HEK293 (cell line): ENCODE results near the gene GPI.

Experiments
- CTCF ChIA-PET: fragments of 350-600 bp; formaldehyde crosslinking; extraction: SDS; loops from one replicate; lab custom pipeline; 2021; ENCODE audit warnings: antibody characterized with exemption; lab: Yijun Ruan, JAX
- POLR2A ChIA-PET: fragments of 300-600 bp; formaldehyde crosslinking; extraction: SDS; loops from one replicate; lab custom pipeline; 2020; ENCODE audit warnings: antibody characterized with exemption, inconsistent platforms; lab: Yijun Ruan, JAX
- H3K27ac ChIP-seq: fragments of 200-500 bp; sonication (Bioruptor generic); 2 replicates; pipeline ENCODE4 v1.5.1; 2014; ENCODE audit warnings: low read depth, low read length, control low read depth, inconsistent platforms; ENCODE audit errors: extremely low read depth
- H3K36me3 ChIP-seq, 2 experiments: fragments of 200-500 bp in 1 of 2; sonication (Bioruptor generic) in 1 of 2; 1 replicate in 1 of 2; 2 replicates in 1 of 2; pipeline ENCODE4 v1.5.1; 2014 to 2017; ENCODE audit warnings: inconsistent platforms in 2 of 2, low read length in 2 of 2; ENCODE audit not compliant: control insufficient read depth in 2 of 2, insufficient read depth in 1 of 2
- H3K4me1 ChIP-seq: fragments of 200-500 bp; sonication (Bioruptor generic); 2 replicates; pipeline ENCODE4 v1.5.1; 2014; ENCODE audit warnings: mild to moderate bottlenecking, low read length, inconsistent platforms; ENCODE audit not compliant: control insufficient read depth, insufficient read depth
- H3K4me3 ChIP-seq: 2 replicates; pipeline ENCODE4 v1.5.1; 2011; ENCODE audit warnings: low read depth, mild to moderate bottlenecking, control low read depth, low read length, moderate library complexity
- H3K9me3 ChIP-seq: fragments of 200-500 bp; sonication (Bioruptor generic); 2 replicates; pipeline ENCODE4 v1.5.1; 2014; ENCODE audit warnings: low read depth, low read length, inconsistent platforms; ENCODE audit not compliant: control insufficient read depth, insufficient read depth
- BCL6B ChIP-seq: fragments of 450-650 bp; formaldehyde crosslinking; IDR thresholded peaks from 2 replicates; pipeline ENCODE4 v1.5.1; 2017; ENCODE audit warnings: missing biosample characterization, missing genetic modification characterization
- PRDM1 ChIP-seq: fragments of 450-650 bp; formaldehyde crosslinking; IDR thresholded peaks from 2 replicates; pipeline ENCODE4; 2016; ENCODE audit warnings: missing biosample characterization, missing genetic modification characterization
- REST ChIP-seq: fragments of 450-650 bp; formaldehyde crosslinking; IDR thresholded peaks from 2 replicates; pipeline ENCODE4 v1.5.1; 2016; ENCODE audit warnings: missing biosample characterization, missing genetic modification characterization
- SCRT2 ChIP-seq: fragments of 450-650 bp; formaldehyde crosslinking; IDR thresholded peaks from 2 replicates; pipeline ENCODE4 v1.5.1; 2016; ENCODE audit warnings: missing biosample characterization, missing genetic modification characterization
- TCF7L2 ChIP-seq: IDR thresholded peaks from 2 replicates; pipeline ENCODE4 v1.6.1; 2011; ENCODE audit warnings: low read depth, mild to moderate bottlenecking, inconsistent platforms, low read length, moderate library complexity, borderline replicate concordance
- ZFP37 ChIP-seq: fragments of 450-650 bp; formaldehyde crosslinking; IDR thresholded peaks from 2 replicates; pipeline ENCODE4 v1.5.1; 2016; ENCODE audit warnings: missing biosample characterization, missing genetic modification characterization
- ZFP69B ChIP-seq: fragments of 450-650 bp; formaldehyde crosslinking; IDR thresholded peaks from 2 replicates; pipeline ENCODE4 v1.5.1; 2016; ENCODE audit warnings: missing biosample characterization, missing genetic modification characterization
- ZNF214 ChIP-seq: fragments of 450-650 bp; formaldehyde crosslinking; IDR thresholded peaks from 2 replicates; pipeline ENCODE4 v1.5.1; 2017; ENCODE audit warnings: missing biosample characterization, mild to moderate bottlenecking, missing genetic modification characterization, borderline replicate concordance
- ZNF391 ChIP-seq: fragments of 450-650 bp; formaldehyde crosslinking; IDR thresholded peaks from 2 replicates; pipeline ENCODE4 v1.5.1; 2016; ENCODE audit warnings: low read depth, missing biosample characterization, missing genetic modification characterization, borderline replicate concordance
- ZNF488 ChIP-seq: fragments of 450-650 bp; formaldehyde crosslinking; IDR thresholded peaks from 2 replicates; pipeline ENCODE4 v1.5.1; 2016; ENCODE audit warnings: missing biosample characterization, missing genetic modification characterization
- ZNF513 ChIP-seq: fragments of 450-650 bp; IDR thresholded peaks from 2 replicates; pipeline ENCODE4 v1.5.1; 2018; ENCODE audit warnings: missing biosample characterization, missing genetic modification characterization
- ZNF585B ChIP-seq: fragments of 450-650 bp; formaldehyde crosslinking; IDR thresholded peaks from 2 replicates; pipeline ENCODE4 v1.5.1; 2016; ENCODE audit warnings: missing biosample characterization, missing genetic modification characterization
- ZNF626 ChIP-seq: fragments of 450-650 bp; sonication (Bioruptor Pico); formaldehyde crosslinking; IDR thresholded peaks from 2 replicates; pipeline ENCODE4 v1.5.1; 2018; ENCODE audit warnings: missing biosample characterization, missing genetic modification characterization, inconsistent platforms
- ZNF654 ChIP-seq: fragments of 450-650 bp; formaldehyde crosslinking; IDR thresholded peaks from 2 replicates; pipeline ENCODE4 v1.5.1; 2016; ENCODE audit warnings: low read depth, missing biosample characterization, missing genetic modification characterization
- ZSCAN18 ChIP-seq: fragments of 450-650 bp; formaldehyde crosslinking; IDR thresholded peaks from 2 replicates; pipeline ENCODE4 v1.5.1; 2016; ENCODE audit warnings: missing biosample characterization, missing genetic modification characterization

GPI gene

GRCh38 chr19:34382471-34382870, 17.5 kb downstream of the GPI start (continued):
- no peak for TF ChIP-seq ZSCAN18 (tag by site-specific recombination)
- TF ChIP-seq TCF7L2, result no peak
- no peak for TF ChIP-seq ZNF585B
- TF ChIP-seq REST (tag by site-specific recombination), result no peak

- H3K9me3 ChIP-seq, result no peaks in the 10 kb centered on the region
- ChIA-PET POLR2A (interaction anchor here (1.0 to 1.6 kb wide), 2 partner anchors 13 to 18 kb away, joined by 3 to 4 read pairs; no protein-coding TSS in a partner anchor), CTCF (no interaction called here)
- TF ChIP-seq ZFP37 (tag by site-specific recombination) (no peak), ZFP69B (tag by site-specific recombination) (no peak), ZNF214 (tag by site-specific recombination) (no peak), ZNF488 (tag by site-specific recombination) (no peak), PRDM1 (tag by site-specific recombination) (no peak), ZNF626 (no peak), SCRT2 (tag by site-specific recombination) (no peak), ZNF391 (no peak), BCL6B (tag by site-specific recombination) (no peak), ZNF654 (tag by site-specific recombination) (no peak), ZNF513 (tag by site-specific recombination) (no peak)
- no peaks in the 10 kb centered on the region for H3K4me1 ChIP-seq
- no peak overlapping the region for H3K27ac ChIP-seq
- peaks cover 74 to 96% of the 10 kb centered on the region in 2 experiments for H3K36me3 ChIP-seq
- H3K4me3 ChIP-seq, result no peak overlapping the region
These were observed 18.6 kb downstream of the GPI start for GRCh38 chr19:34383599-34383998.
